Measurements from ENCODE around the gene KRT86. TPM values are rescaled to one million over a fixed set of nuclear protein-coding genes. Genes with fewer than 3 reads are reported as not detected.
A peak's percentile ranks its signal among the peaks of the same experiment; 100 is the strongest.
"Not testable (repeated sequence)": the region's sequence is repeated elsewhere in the genome, so short reads cannot be mapped to it uniquely, and the experiment has no call there.

Gene KRT86
- total RNA-seq, 2 experiments from 2014 or later, result 0.14 TPM; not detected in 1

- DNase-seq (peak; percentile 33), ATAC-seq (ENCODE audit: low read depth) (peak; percentile 84)
- peaks cover 64% of the 10 kb centered on the region for H3K4me1 Mint-ChIP-seq
- H3K36me3 Mint-ChIP-seq, result peaks cover 19% of the 10 kb centered on the region
- H3K27me3 Mint-ChIP-seq, result peaks cover 30% of the 10 kb centered on the region
- peak overlapping the region; percentile 98 for H3K27ac Mint-ChIP-seq
- no peaks in the 10 kb centered on the region for H3K9me3 Mint-ChIP-seq
- H3K4me3 Mint-ChIP-seq, result peak overlapping the region; percentile 79
- POLR2A ChIA-PET, result interaction anchor here (0.6 to 1.5 kb wide), 6 partner anchors 8 to 1488 kb away, joined by 3 to 10 read pairs (median 4); partner anchors contain the start of gene ATF1
Measured at GRCh38 chr12:52251367-52252051, 22.9 kb upstream of the KRT86 start.

- Mint-ChIP-seq H3K27me3 (peaks cover 37% of the 10 kb centered on the region), H3K27ac (peak overlapping the region; percentile 98), H3K4me1 (peaks cover 57% of the 10 kb centered on the region), H3K36me3 (peaks cover 22% of the 10 kb centered on the region), H3K4me3 (peak overlapping the region; percentile 79)
- not testable (repeated sequence) for H3K9me3 Mint-ChIP-seq
- ATAC-seq (ENCODE audit: low read depth) (peak; percentile 12), DNase-seq (peak; percentile 53)
- POLR2A ChIA-PET, result interaction anchor here (0.6 to 1.5 kb wide), 5 partner anchors 9 to 1489 kb away, joined by 3 to 10 read pairs (median 4); partner anchors contain the start of gene ATF1
Measured at GRCh38 chr12:52252175-52252615, 22.2 kb upstream of the KRT86 start.

GRCh38 chr12:52252728-52253343, 21.6 kb upstream of the KRT86 start:
- H3K4me3 Mint-ChIP-seq, result peak overlapping the region; percentile 23
- POLR2A ChIA-PET, result interaction anchor here (1.3 to 2.0 kb wide), 4 partner anchors 9 to 26 kb away, joined by 3 to 10 read pairs (median 4); no protein-coding TSS in a partner anchor

GRCh38 chr12:52253391-52254179, 20.9 kb upstream of the KRT86 start:
- POLR2A ChIA-PET, result interaction anchor here (2.0 kb wide), 1 partner anchor 10 kb away, joined by 5 read pairs; no protein-coding TSS in a partner anchor
- peak overlapping the region; percentile 98 for H3K27ac Mint-ChIP-seq

More at GRCh38 chr12:52252728-52253343, 21.6 kb upstream of the KRT86 start:
- H3K27ac Mint-ChIP-seq, result peak overlapping the region; percentile 98
- H3K27me3 Mint-ChIP-seq, result peaks cover 43% of the 10 kb centered on the region
- DNase-seq (peak; percentile 23), ATAC-seq (ENCODE audit: low read depth) (no peak)
- H3K4me1 Mint-ChIP-seq, result peaks cover 51% of the 10 kb centered on the region
- no peaks in the 10 kb centered on the region for H3K9me3 Mint-ChIP-seq
- peaks cover 22% of the 10 kb centered on the region for H3K36me3 Mint-ChIP-seq

GRCh38 chr12:52254180-52254964, 20.1 kb upstream of the KRT86 start:
- DNase-seq (peak; percentile 22), ATAC-seq (ENCODE audit: low read depth) (no peak)
- Mint-ChIP-seq H3K27ac (no peak overlapping the region), H3K4me3 (no peak overlapping the region), H3K36me3 (peaks cover 22% of the 10 kb centered on the region), H3K27me3 (peaks cover 52% of the 10 kb centered on the region), H3K4me1 (peaks cover 47% of the 10 kb centered on the region), H3K9me3 (no peaks in the 10 kb centered on the region)
- POLR2A ChIA-PET, result interaction anchor here (2.0 kb wide), 1 partner anchor 10 kb away, joined by 5 read pairs; no protein-coding TSS in a partner anchor

More at GRCh38 chr12:52253391-52254179, 20.9 kb upstream of the KRT86 start:
- Mint-ChIP-seq H3K4me1 (peaks cover 48% of the 10 kb centered on the region), H3K36me3 (peaks cover 22% of the 10 kb centered on the region), H3K4me3 (no peak overlapping the region), H3K9me3 (no peaks in the 10 kb centered on the region), H3K27me3 (peaks cover 47% of the 10 kb centered on the region)
- DNase-seq, result peak; percentile 20
- no peak for ATAC-seq (ENCODE audit: low read depth)

- Mint-ChIP-seq H3K4me3 (no peak overlapping the region), H3K27me3 (peaks cover 51% of the 10 kb centered on the region), H3K36me3 (peaks cover 15% of the 10 kb centered on the region), H3K4me1 (peaks cover 47% of the 10 kb centered on the region), H3K27ac (peak overlapping the region; percentile 7), H3K9me3 (no peaks in the 10 kb centered on the region)
- POLR2A ChIA-PET, result interaction anchor here (2.0 kb wide), 1 partner anchor 11 kb away, joined by 5 read pairs; no protein-coding TSS in a partner anchor
- ATAC-seq (ENCODE audit: low read depth) (no peak), DNase-seq (no peak)
Measured at GRCh38 chr12:52254965-52255751, 19.3 kb upstream of the KRT86 start.

- POLR2A ChIA-PET, result no interaction called here
Measured at GRCh38 chr12:52255926-52256583, 18.4 kb upstream of the KRT86 start.

GRCh38 chr12:52256584-52256935, 17.9 kb upstream of the KRT86 start:
- Mint-ChIP-seq H3K27me3 (peaks cover 59% of the 10 kb centered on the region), H3K9me3 (no peaks in the 10 kb centered on the region), H3K4me1 (peaks cover 53% of the 10 kb centered on the region)

More at GRCh38 chr12:52255926-52256583, 18.4 kb upstream of the KRT86 start:
- Mint-ChIP-seq H3K27ac (peak overlapping the region; percentile 17), H3K9me3 (no peaks in the 10 kb centered on the region), H3K4me3 (no peak overlapping the region), H3K27me3 (peaks cover 57% of the 10 kb centered on the region), H3K4me1 (peaks cover 53% of the 10 kb centered on the region), H3K36me3 (peaks cover 17% of the 10 kb centered on the region)
- ATAC-seq (ENCODE audit: low read depth), result no peak
- DNase-seq, result no peak

GRCh38 chr12:52257074-52257551, 17.3 kb upstream of the KRT86 start:
- peaks cover 64% of the 10 kb centered on the region for H3K27me3 Mint-ChIP-seq
- POLR2A ChIA-PET, result no interaction called here
- DNase-seq (no peak), ATAC-seq (ENCODE audit: low read depth) (no peak)
- peaks cover 12% of the 10 kb centered on the region for H3K36me3 Mint-ChIP-seq
- peaks cover 49% of the 10 kb centered on the region for H3K4me1 Mint-ChIP-seq
- H3K4me3 Mint-ChIP-seq, result no peak overlapping the region
- no peaks in the 10 kb centered on the region for H3K9me3 Mint-ChIP-seq
- H3K27ac Mint-ChIP-seq, result no peak overlapping the region

More at GRCh38 chr12:52256584-52256935, 17.9 kb upstream of the KRT86 start:
- DNase-seq (no peak), ATAC-seq (ENCODE audit: low read depth) (no peak)
- Mint-ChIP-seq H3K27ac (no peak overlapping the region), H3K4me3 (no peak overlapping the region), H3K36me3 (peaks cover 14% of the 10 kb centered on the region)
- POLR2A ChIA-PET, result no interaction called here

GRCh38 chr12:52257922-52258321, 16.5 kb upstream of the KRT86 start:
- POLR2A ChIA-PET; H3K4me3 Mint-ChIP-seq; H3K9me3 Mint-ChIP-seq; DNase-seq; H3K36me3 Mint-ChIP-seq; ATAC-seq (ENCODE audit: low read depth); H3K27ac Mint-ChIP-seq: not testable (repeated sequence)
- H3K4me1 Mint-ChIP-seq, result peaks cover 41% of the 10 kb centered on the region
- peaks cover 64% of the 10 kb centered on the region for H3K27me3 Mint-ChIP-seq

- ATAC-seq (ENCODE audit: low read depth) (peak; percentile 29), DNase-seq (peak; percentile 42)
- Mint-ChIP-seq H3K36me3 (peaks cover 8% of the 10 kb centered on the region), H3K9me3 (no peaks in the 10 kb centered on the region), H3K4me3 (no peak overlapping the region), H3K27me3 (peaks cover 64% of the 10 kb centered on the region), H3K27ac (no peak overlapping the region), H3K4me1 (peaks cover 37% of the 10 kb centered on the region)
- POLR2A ChIA-PET, result interaction anchor here (0.9 to 1.3 kb wide), 3 partner anchors 15 to 21 kb away, joined by 3 to 4 read pairs (median 3); no protein-coding TSS in a partner anchor
Measured at GRCh38 chr12:52258335-52258901, 16.0 kb upstream of the KRT86 start.

All from activated naive CD8-positive, alpha-beta T cell treated with anti-CD3 and anti-CD28 coated beads, Interleukin-2, amount 10 ng/mL, durations not matched to agents 7 days and 5 days (primary cell).